Prostate gland (tissue), 2 donors: ENCODE results near the gene DIP2B. TPM values are rescaled to one million over a fixed set of nuclear protein-coding genes. Genes with fewer than 3 reads are reported as not detected.

Experiments used
- DNase-seq: peaks from one replicate; pipeline ENCODE4 v3.0.0-alpha.2; 2019; ENCODE audit warnings: low spot score
- H3K27ac ChIP-seq, 2 donors: fragments of 200-600 bp; sonication (generic); 2 replicates each; pipeline ENCODE4 v1.5.1; 2017 to 2019
- H3K27me3 ChIP-seq: fragments of 200-600 bp; sonication (generic); replicated peaks from 2 replicates; pipeline ENCODE4 v1.5.1; 2019; ENCODE audit not compliant: insufficient read depth
- H3K36me3 ChIP-seq, 2 donors: fragments of 200-600 bp; sonication (generic); 1 replicate in 1 of 2; 2 replicates in 1 of 2; pipeline versions ENCODE4 v1.5.1 to v1.8.1; 2017 to 2019
- H3K4me1 ChIP-seq: fragments of 200-600 bp; sonication (generic); replicated peaks from 2 replicates; pipeline ENCODE4 v1.5.1; 2019
- H3K4me3 ChIP-seq, 2 donors: fragments of 200-600 bp; sonication (generic); 2 replicates each; pipeline ENCODE4 v1.5.1; 2017 to 2019
- H3K9me3 ChIP-seq: fragments of 200-600 bp; sonication (generic); 2 replicates; pipeline ENCODE4 v1.5.1; 2017
- CTCF ChIP-seq, 4 experiments: fragments of 200-600 bp in 2 of 4; fragments of 450-650 bp in 2 of 4; sonication (generic) in 2 of 4; IDR thresholded peaks; 1 replicate in 3 of 4; 2 replicates in 1 of 4; pipeline ENCODE4 v1.5.1; 2016 to 2019; ENCODE audit warnings: antibody characterized with exemption in 4 of 4, mild to moderate bottlenecking in 2 of 4, moderate library complexity in 2 of 4
- POLR2A ChIP-seq: fragments of 450-650 bp; IDR thresholded peaks from one replicate; pipeline ENCODE4 v1.6.1; 2016; ENCODE audit warnings: antibody characterized with exemption, mild to moderate bottlenecking
- POLR2AphosphoS5 ChIP-seq: sonication (generic); formaldehyde crosslinking; IDR thresholded peaks from one replicate; pipeline ENCODE4 v1.6.1; 2017; ENCODE audit warnings: antibody characterized with exemption
- WGBS: methylation state at CpG from one replicate; pipeline ENCODE4 v1.1.5; 2018; 5-methylcytosine and 5-hydroxymethylcytosine counted together
- intact Hi-C: fragments of 100-400 bp; cut with DNase I; formaldehyde crosslinking; loops from one replicate; pipeline ENCODE4 v1.14.2; 2022
- total RNA-seq, 2 donors: library from RNA; depleted of rRNA; stranded (reverse); fragments of >200 nt; gene quantifications; one replicate each; pipeline ENCODE4 v1.1.0, GENCODE V29; 2016

Gene DIP2B
- total RNA-seq, 2 donors from 2014 or later = 23.2 to 56.3 TPM

- H3K4me1 ChIP-seq = no peaks in the 10 kb centered on the region
- H3K9me3 ChIP-seq = no peaks in the 10 kb centered on the region
- no peak overlapping the region for H3K27ac ChIP-seq
- DNase-seq = no peak
- WGBS = 84% methylated on average over 5 of the region's 5 CpGs
- no peak overlapping the region for H3K4me3 ChIP-seq
- H3K27me3 ChIP-seq = no peaks in the 10 kb centered on the region
- TF ChIP-seq CTCF (IDR thresholded peaks at IDR 0.05) (no peak), POLR2AphosphoS5 (no peak), POLR2A (no peak)
- no peaks in the 10 kb centered on the region for H3K36me3 ChIP-seq
- intact Hi-C loops = no loop called here
These were observed 121.2 kb downstream of the DIP2B start for GRCh38 chr12:50626026-50626425.

- Histone ChIP-seq H3K4me3 (no peak overlapping the region), H3K4me1 (no peaks in the 10 kb centered on the region), H3K36me3 (no peaks in the 10 kb centered on the region), H3K9me3 (no peaks in the 10 kb centered on the region), H3K27me3 (no peaks in the 10 kb centered on the region), H3K27ac (no peak overlapping the region)
- TF ChIP-seq POLR2A (no peak), CTCF (IDR thresholded peaks at IDR 0.05) (no peak), POLR2AphosphoS5 (no peak)
- WGBS = 86% methylated on average over 2 of the region's 2 CpGs
- intact Hi-C loops = no loop called here
- no peak for DNase-seq
These were observed 122.7 kb downstream of the DIP2B start for GRCh38 chr12:50627491-50627890.

GRCh38 chr12:50628394-50628793 lies 123.6 kb downstream of the DIP2B start:
- WGBS = 94% methylated on average over 6 of the region's 6 CpGs

GRCh38 chr12:50633955-50634354 lies 129.2 kb downstream of the DIP2B start:
- intact Hi-C loops = no loop called here

More at GRCh38 chr12:50628394-50628793, 123.6 kb downstream of the DIP2B start:
- H3K4me3 ChIP-seq = no peak overlapping the region
- no peaks in the 10 kb centered on the region for H3K9me3 ChIP-seq
- intact Hi-C loops = no loop called here
- TF ChIP-seq POLR2AphosphoS5 (no peak), POLR2A (no peak), CTCF (IDR thresholded peaks at IDR 0.05) (no peak)
- H3K4me1 ChIP-seq = no peaks in the 10 kb centered on the region
- no peaks in the 10 kb centered on the region for H3K36me3 ChIP-seq
- H3K27me3 ChIP-seq = no peaks in the 10 kb centered on the region
- no peak for DNase-seq
- H3K27ac ChIP-seq = no peak overlapping the region

More at GRCh38 chr12:50633955-50634354, 129.2 kb downstream of the DIP2B start:
- Histone ChIP-seq H3K27me3 (no peaks in the 10 kb centered on the region), H3K4me1 (no peaks in the 10 kb centered on the region), H3K9me3 (no peaks in the 10 kb centered on the region), H3K36me3 (no peaks in the 10 kb centered on the region), H3K4me3 (no peak overlapping the region), H3K27ac (no peak overlapping the region)
- no peak for DNase-seq
- TF ChIP-seq POLR2AphosphoS5 = no peak
- no peak for TF ChIP-seq POLR2A
- no peak for TF ChIP-seq CTCF (IDR thresholded peaks at IDR 0.05)
- 82% methylated on average over 6 of the region's 6 CpGs for WGBS
